ENCODE measurements around the gene SSH3. TPM values are rescaled to one million over a fixed set of nuclear protein-coding genes. Genes with fewer than 3 reads are reported as not detected.
A peak's percentile ranks its signal among the peaks of the same experiment; 100 is the strongest.

The SSH3 gene
- total and polyA plus RNA-seq, 4 experiments from 2014 or later = 0.79 to 26.3 (median 14.5) TPM

GRCh38 chr11:67268081-67268961 lies 35.0 kb upstream of the SSH3 start:
- CTCF ChIA-PET (ENCODE audit: partially characterized antibody) = interaction anchor here (0.9 to 7.1 kb wide), 11 partner anchors 9 to 123 kb away, joined by 3 to 54 read pairs (median 6); partner anchors contain the start of genes ANKRD13D and RAD9A
- H3K27ac ChIP-seq (ENCODE audit: low read depth, low read length) = peak overlapping the region; percentile 80
- peak overlapping the region; percentile 91 to 98 (median 96) for H3K27ac Mint-ChIP-seq

GRCh38 chr11:67268962-67269268 lies 34.4 kb upstream of the SSH3 start:
- Histone ChIP-seq H3K36me3 (ENCODE audit: insufficient read depth, low read length) (peaks cover 29% of the 10 kb centered on the region), H3K4me1 (ENCODE audit: insufficient read depth, low read length) (peaks cover 72% of the 10 kb centered on the region), H3K27ac (ENCODE audit: low read depth, low read length) (peak overlapping the region; percentile 80), H3K27me3 (ENCODE audit: insufficient read depth, low read length) (no peaks in the 10 kb centered on the region), H3K9me3 (ENCODE audit: control insufficient read depth in 1 of 2, low read length in 2 of 2) (no peaks in the 10 kb centered on the region), H3K4me3 (ENCODE audit: low read length in 2 of 2) (peak overlapping the region; percentile 88 to 92)
- POLR2A ChIA-PET (ENCODE audit: partially characterized antibody) = interaction anchor here (3.0 to 17.3 kb wide), 7 partner anchors 17 to 134 kb away, joined by 20 to 1163 read pairs (median 72); partner anchors contain the start of genes ANKRD13D, POLD4, PPP1CA and SSH3
- Mint-ChIP-seq H3K9me3 (no peaks in the 10 kb centered on the region), H3K27ac (peak overlapping the region; percentile 91 to 98 (median 96)), H3K4me3 (peak overlapping the region; percentile 92 to 98 (median 97)), H3K36me3 (peaks cover 29 to 50% of the 10 kb centered on the region in 2 donors), H3K27me3 (no peaks in the 10 kb centered on the region), H3K4me1 (peaks cover 38 to 85% (median 55%) of the 10 kb centered on the region in 4 donors)
- CTCF ChIA-PET (ENCODE audit: partially characterized antibody) = interaction anchor here (0.7 to 7.1 kb wide), 6 partner anchors 8 to 149 kb away, joined by 3 to 54 read pairs (median 8); no protein-coding TSS in a partner anchor
- DNase-seq = peak in 1 of 5 donors; percentile 17
- intact Hi-C loops (cut with micrococcal nuclease) = loop anchor here (1.0 to 5.0 kb wide), 2 partner anchors 8 to 103 kb away; partner anchors contain the start of gene CLCF1

More at GRCh38 chr11:67268081-67268961, 35.0 kb upstream of the SSH3 start:
- intact Hi-C loops (cut with micrococcal nuclease) = loop anchor here (1.0 to 5.0 kb wide), 2 partner anchors 9 to 104 kb away; partner anchors contain the start of gene CLCF1
- Histone ChIP-seq H3K9me3 (ENCODE audit: control insufficient read depth in 1 of 2, low read length in 2 of 2) (no peaks in the 10 kb centered on the region), H3K27me3 (ENCODE audit: insufficient read depth, low read length) (no peaks in the 10 kb centered on the region), H3K4me3 (ENCODE audit: low read length in 2 of 2) (peak overlapping the region; percentile 88 to 92), H3K36me3 (ENCODE audit: insufficient read depth, low read length) (peaks cover 28% of the 10 kb centered on the region), H3K4me1 (ENCODE audit: insufficient read depth, low read length) (peaks cover 67% of the 10 kb centered on the region)
- peak; percentile 51 to 85 (median 63) for DNase-seq
- POLR2A ChIA-PET (ENCODE audit: partially characterized antibody) = interaction anchor here (0.7 to 17.3 kb wide), 15 partner anchors 18 to 162 kb away, joined by 3 to 1163 read pairs (median 5); partner anchors contain the start of genes ANKRD13D, POLD4, PPP1CA and SSH3
- Mint-ChIP-seq H3K36me3 (peaks cover 29 to 50% of the 10 kb centered on the region in 2 donors), H3K4me3 (peak overlapping the region; percentile 92 to 98 (median 97)), H3K4me1 (peaks cover 37 to 84% (median 54%) of the 10 kb centered on the region in 4 donors), H3K9me3 (no peaks in the 10 kb centered on the region), H3K27me3 (no peaks in the 10 kb centered on the region)

GRCh38 chr11:67269401-67270255 lies 33.7 kb upstream of the SSH3 start:
- no peaks in the 10 kb centered on the region for H3K9me3 Mint-ChIP-seq
- Histone ChIP-seq H3K4me3 (ENCODE audit: low read length in 2 of 2) (peak overlapping the region; percentile 87 to 88), H3K27ac (ENCODE audit: low read depth, low read length) (peak overlapping the region; percentile 80), H3K4me1 (ENCODE audit: insufficient read depth, low read length) (peaks cover 79% of the 10 kb centered on the region), H3K36me3 (ENCODE audit: insufficient read depth, low read length) (peaks cover 29% of the 10 kb centered on the region), H3K9me3 (ENCODE audit: control insufficient read depth in 1 of 2, low read length in 2 of 2) (no peaks in the 10 kb centered on the region), H3K27me3 (ENCODE audit: insufficient read depth, low read length) (no peaks in the 10 kb centered on the region)
- peaks cover 29 to 54% of the 10 kb centered on the region in 2 donors for H3K36me3 Mint-ChIP-seq
- peaks cover 36 to 85% (median 58%) of the 10 kb centered on the region in 4 donors for H3K4me1 Mint-ChIP-seq
- intact Hi-C loops (cut with micrococcal nuclease) = loop anchor here (5.0 kb wide), 1 partner anchor 103 kb away; the partner anchor contains the start of gene CLCF1
- no peaks in the 10 kb centered on the region for H3K27me3 Mint-ChIP-seq
- CTCF ChIA-PET (ENCODE audit: partially characterized antibody) = interaction anchor here (0.7 to 7.1 kb wide), 6 partner anchors 8 to 148 kb away, joined by 3 to 54 read pairs (median 12); no protein-coding TSS in a partner anchor
- POLR2A ChIA-PET (ENCODE audit: partially characterized antibody) = interaction anchor here (1.5 to 17.3 kb wide), 10 partner anchors 7 to 345 kb away, joined by 4 to 1163 read pairs (median 25); partner anchors contain the start of genes ANKRD13D, POLD4, PPP1CA and SSH3
- peak overlapping the region; percentile 92 to 98 (median 95) for H3K27ac Mint-ChIP-seq
- H3K4me3 Mint-ChIP-seq = peak overlapping the region; percentile 92 to 98 (median 97)
- DNase-seq = peak in 1 of 5 donors; percentile 47

GRCh38 chr11:67270256-67271204 lies 32.8 kb upstream of the SSH3 start:
- H3K36me3 ChIP-seq (ENCODE audit: insufficient read depth, low read length) = peaks cover 30% of the 10 kb centered on the region

GRCh38 chr11:67271205-67271540 lies 32.2 kb upstream of the SSH3 start:
- CTCF ChIA-PET (ENCODE audit: partially characterized antibody) = interaction anchor here (0.7 to 7.1 kb wide), 7 partner anchors 8 to 48 kb away, joined by 3 to 54 read pairs (median 4); partner anchors contain the start of gene SSH3
- intact Hi-C loops (cut with micrococcal nuclease) = loop anchor here (1.0 kb wide), 1 partner anchor 17 kb away; no protein-coding TSS in a partner anchor
- Mint-ChIP-seq H3K27ac (peak overlapping the region; percentile 92 to 98 (median 95)), H3K4me1 (peaks cover 36 to 86% (median 63%) of the 10 kb centered on the region in 4 donors), H3K27me3 (no peaks in the 10 kb centered on the region), H3K36me3 (peaks cover 29 to 58% of the 10 kb centered on the region in 2 donors), H3K9me3 (no peaks in the 10 kb centered on the region), H3K4me3 (peak overlapping the region; percentile 92 to 98 (median 97))
- Histone ChIP-seq H3K4me1 (ENCODE audit: insufficient read depth, low read length) (peaks cover 87% of the 10 kb centered on the region), H3K4me3 (ENCODE audit: low read length in 2 of 2) (peak overlapping the region; percentile 87 to 88), H3K27me3 (ENCODE audit: insufficient read depth, low read length) (no peaks in the 10 kb centered on the region), H3K36me3 (ENCODE audit: insufficient read depth, low read length) (peaks cover 33% of the 10 kb centered on the region), H3K9me3 (ENCODE audit: control insufficient read depth in 1 of 2, low read length in 2 of 2) (no peaks in the 10 kb centered on the region), H3K27ac (ENCODE audit: low read depth, low read length) (peak overlapping the region; percentile 80)
- DNase-seq = no peak
- POLR2A ChIA-PET (ENCODE audit: partially characterized antibody) = interaction anchor here (1.0 to 17.3 kb wide), 14 partner anchors 9 to 213 kb away, joined by 3 to 1163 read pairs (median 15); partner anchors contain the start of genes ANKRD13D, POLD4, PPP1CA and PTPRCAP

More at GRCh38 chr11:67270256-67271204, 32.8 kb upstream of the SSH3 start:
- H3K9me3 ChIP-seq (ENCODE audit: control insufficient read depth in 1 of 2, low read length in 2 of 2) = no peaks in the 10 kb centered on the region
- ChIA-PET CTCF (ENCODE audit: partially characterized antibody) (interaction anchor here (1.4 to 7.1 kb wide), 7 partner anchors 7 to 48 kb away, joined by 3 to 54 read pairs (median 6); partner anchors contain the start of gene SSH3), POLR2A (ENCODE audit: partially characterized antibody) (interaction anchor here (1.0 to 17.3 kb wide), 14 partner anchors 8 to 344 kb away, joined by 3 to 1163 read pairs (median 15); partner anchors contain the start of genes ANKRD13D, POLD4, PPP1CA and PTPRCAP)
- Mint-ChIP-seq H3K4me1 (peaks cover 35 to 85% (median 61%) of the 10 kb centered on the region in 4 donors), H3K27ac (peak overlapping the region; percentile 92 to 98 (median 95)), H3K9me3 (no peaks in the 10 kb centered on the region), H3K4me3 (peak overlapping the region; percentile 92 to 98 (median 97)), H3K27me3 (no peaks in the 10 kb centered on the region), H3K36me3 (peaks cover 29 to 53% of the 10 kb centered on the region in 2 donors)
- H3K27ac ChIP-seq (ENCODE audit: low read depth, low read length) = peak overlapping the region; percentile 80
- peaks cover 87% of the 10 kb centered on the region for H3K4me1 ChIP-seq (ENCODE audit: insufficient read depth, low read length)
- H3K27me3 ChIP-seq (ENCODE audit: insufficient read depth, low read length) = no peaks in the 10 kb centered on the region
- peak overlapping the region; percentile 87 to 88 for H3K4me3 ChIP-seq (ENCODE audit: low read length in 2 of 2)
- intact Hi-C loops (cut with micrococcal nuclease) = loop anchor here (1.0 kb wide), 1 partner anchor 18 kb away; no protein-coding TSS in a partner anchor
- DNase-seq = peak in 2 of 5 donors; percentile 28 to 54
